GM12878 (cell line): ENCODE measurements around the gene RIMS1. TPM values are rescaled to one million over a fixed set of nuclear protein-coding genes. Genes with fewer than 3 reads are reported as not detected.

Experiments
- ATAC-seq: fragments of 200-7000 bp; cut with Tn5 transposase; 3 replicates; pipeline ENCODE4 v1.9.1; 2020; ENCODE audit warnings: mild to moderate bottlenecking, moderate library complexity
- BruUV-seq: library from RNA; stranded (reverse); fragments of 400-500 nt; replicated peaks from 2 replicates; lab custom pipeline; 2021; lab: Mats Ljungman, UMichigan
- CTCF ChIA-PET: fragments of 300-600 bp; sonication (Branson Sonifier 250); formaldehyde crosslinking; extraction: SDS; loops from one replicate; lab custom pipeline; 2021; ENCODE audit warnings: inconsistent platforms; lab: Yijun Ruan, JAX
- POLR2A ChIA-PET: fragments of 350-600 bp; formaldehyde crosslinking; extraction: SDS; loops from one replicate; lab custom pipeline; 2021; ENCODE audit warnings: inconsistent platforms; lab: Charles Lee
- RAD21 ChIA-PET: fragments of 300-600 bp; sonication (Branson Sonifier 250); formaldehyde crosslinking; loops from one replicate; lab custom pipeline; 2023; ENCODE audit warnings: antibody characterized with exemption; ENCODE audit not compliant: unreplicated experiment; lab: Charles Lee
- SMC1A ChIA-PET: fragments of 300-600 bp; sonication (Branson Sonifier 250); formaldehyde crosslinking; loops from one replicate; lab custom pipeline; 2023; ENCODE audit not compliant: unreplicated experiment, uncharacterized antibody; lab: Charles Lee
- DNase-seq: peaks from one replicate; pipeline ENCODE4 v3.0.0-alpha.2; 2011; ENCODE audit warnings: low read depth, low spot score
- FAIRE-seq: peaks from 3 replicates; lab custom pipeline; 2011; peaks lifted over from hg19 to GRCh38; lab: Jason Lieb, UNC
- H2AFZ ChIP-seq: 2 replicates; pipeline ENCODE4 v1.6.0; 2011; ENCODE audit warnings: low read depth, low read length, control low read depth; ENCODE audit not compliant: control insufficient read depth
- H3K27ac ChIP-seq: 2 replicates; pipeline ENCODE4 v1.5.1; 2011; ENCODE audit warnings: control low read depth; ENCODE audit not compliant: control insufficient read depth, insufficient read depth
- H3K27me3 ChIP-seq, 2 experiments: replicated peaks in 1 of 2; 2 replicates each; pipeline versions ENCODE4 v1.6.0 to v1.6.1; 2011; ENCODE audit warnings: low read length in 1 of 2; ENCODE audit not compliant: control insufficient read depth in 2 of 2, insufficient read depth in 2 of 2
- H3K36me3 ChIP-seq, 2 experiments: 2 replicates each; pipeline ENCODE4 v1.5.1; 2011; ENCODE audit warnings: low read length in 1 of 2; ENCODE audit not compliant: control insufficient read depth in 2 of 2, insufficient read depth in 2 of 2
- H3K4me1 ChIP-seq: 2 replicates; pipeline ENCODE4 v1.6.1; 2011; ENCODE audit warnings: mild to moderate bottlenecking, low read length, moderate library complexity, mixed read lengths; ENCODE audit not compliant: control insufficient read depth, insufficient read depth
- H3K4me2 ChIP-seq: 2 replicates; pipeline ENCODE4 v1.6.0; 2011; ENCODE audit warnings: control low read depth; ENCODE audit not compliant: control insufficient read depth, insufficient read depth
- H3K4me3 ChIP-seq: fragments of 200-600 bp; sonication (generic); 2 replicates; pipeline ENCODE4 v1.5.1; 2016
- H3K79me2 ChIP-seq: 2 replicates; pipeline ENCODE4 v1.6.0; 2011; ENCODE audit warnings: low read length; ENCODE audit not compliant: control insufficient read depth, insufficient read depth
- H3K9ac ChIP-seq: 2 replicates; pipeline ENCODE4 v1.8.0; 2011; ENCODE audit warnings: low read length, control low read depth, mixed read lengths; ENCODE audit not compliant: control insufficient read depth, insufficient read depth
- H3K9me3 ChIP-seq: replicated peaks from 3 replicates; pipeline ENCODE4 v1.5.1; 2011; ENCODE audit warnings: mild to moderate bottlenecking, low read length; ENCODE audit not compliant: control insufficient read depth, insufficient read depth
- H4K20me1 ChIP-seq: 2 replicates; pipeline ENCODE4 v1.6.0; 2011; ENCODE audit not compliant: control insufficient read depth, insufficient read depth
- BCLAF1 ChIP-seq: fragments of 450-650 bp; IDR thresholded peaks from 2 replicates; pipeline ENCODE4 v1.6.1; 2017; ENCODE audit warnings: antibody characterized with exemption, mild to moderate bottlenecking, moderate library complexity
- E4F1 ChIP-seq: fragments of 450-650 bp; IDR thresholded peaks from 2 replicates; pipeline ENCODE4 v1.6.1; 2018; ENCODE audit warnings: borderline replicate concordance, mild to moderate bottlenecking; ENCODE audit not compliant: partially characterized antibody
- HSF1 ChIP-seq: fragments of 150-350 bp; IDR thresholded peaks from 2 replicates; pipeline ENCODE4 v1.6.1; 2014; ENCODE audit warnings: mild to moderate bottlenecking, low read depth, low read length
- MEF2B ChIP-seq: fragments of 450-650 bp; IDR thresholded peaks from 2 replicates; pipeline ENCODE4 v1.6.1; 2018; ENCODE audit warnings: mild to moderate bottlenecking, moderate library complexity; ENCODE audit not compliant: partially characterized antibody, poor library complexity, severe bottlenecking
- MYC ChIP-seq: IDR thresholded peaks from 2 replicates; pipeline ENCODE4 v1.6.1; 2011; ENCODE audit warnings: mild to moderate bottlenecking, low read length, moderate library complexity, inconsistent platforms; ENCODE audit not compliant: insufficient read depth, insufficient replicate concordance, insufficient read length, severe bottlenecking
- NBN ChIP-seq: fragments of 450-650 bp; IDR thresholded peaks from 2 replicates; pipeline ENCODE4 v1.6.1; 2016
- NR2C1 ChIP-seq: fragments of 450-650 bp; IDR thresholded peaks from 2 replicates; pipeline ENCODE4 v1.6.1; 2017; ENCODE audit warnings: antibody characterized with exemption, mild to moderate bottlenecking, moderate library complexity
- TAF1 ChIP-seq: IDR thresholded peaks from 2 replicates; pipeline ENCODE4 v1.6.1; 2011; ENCODE audit warnings: mild to moderate bottlenecking, low read depth, low read length, borderline replicate concordance
- WGBS: methylation state at CpG from one replicate; pipeline ENCODE4 v1.1.6; 2016; ENCODE audit warnings: low lambda C conversion rate; ENCODE audit not compliant: insufficient replicate concordance, insufficient coverage; ENCODE audit errors: missing lambda C conversion rate; 5-methylcytosine and 5-hydroxymethylcytosine counted together
- in situ Hi-C: fragments of 300-500 bp; cut with MboI; formaldehyde crosslinking; loops from 9 replicates; pipeline ENCODE4 v1.14.3; 2018; ENCODE audit warnings: mixed read lengths
- intact Hi-C: fragments of 100-400 bp; cut with micrococcal nuclease; formaldehyde crosslinking; loops from one replicate; pipeline ENCODE4 v1.14.2; 2022; ENCODE audit not compliant: unreplicated experiment
- polyA plus RNA-seq, 11 experiments: library from polyadenylated mRNA; depleted of rRNA in 4 of 11; unstranded in 6 of 11; stranded (reverse) in 5 of 11; fragments of >200 nt; fragmentation: Nextera tagmentation in 4 of 11; fragmentation: Illumina TruSeq in 1 of 11; extraction: Ambion mirVana in 4 of 11; extraction: Trizol in 1 of 11; gene quantifications; 1 replicate in 1 of 11; 2 replicates in 10 of 11; pipeline versions ENCODE4 v1.2.1 to v1.2.3, GENCODE V29; 2011 to 2016; ENCODE audit warnings: inconsistent platforms in 2 of 11, missing spikeins in 2 of 11, low read depth in 1 of 11
- total RNA-seq, 4 experiments: library from RNA; depleted of rRNA in 3 of 4; stranded (reverse); fragments of >200 nt in 3 of 4; fragmentation: Illumina TruSeq in 1 of 4; extraction: Trizol in 1 of 4; gene quantifications; 2 replicates each; pipeline versions ENCODE4 v1.2.1 to v1.2.3, GENCODE V29; 2013 to 2021

Gene RIMS1
- total and polyA plus RNA-seq, 10 of the 15 experiments (the other 5 are each of a cell fraction or from before 2014, with no cell fraction given): 0.05 to 0.76 (median 0.23) TPM

GRCh38 chr6:72149715-72150114 is 263.4 kb downstream of the RIMS1 start:
- CTCF ChIA-PET: no interaction called here
- no peak overlapping the region for H3K27ac ChIP-seq
- POLR2A ChIA-PET: no interaction called here
- H3K4me1 ChIP-seq: no peaks in the 10 kb centered on the region
- SMC1A ChIA-PET: no interaction called here
- H3K4me3 ChIP-seq: no peak overlapping the region
- no peak overlapping the region for H2AFZ ChIP-seq
- TF ChIP-seq NR2C1 (no peak), MYC (no peak), E4F1 (no peak), TAF1 (no peak), BCLAF1 (no peak), HSF1 (no peak), MEF2B (no peak), NBN (no peak)
- TF ChIP-seq, all 136 proteins: peak for 0
- intact Hi-C loops (no loop called here), in situ Hi-C loops (no loop called here)
- 0% methylated on average over 3 of the region's 3 CpGs for WGBS
- Histone ChIP-seq H3K9ac (no peak overlapping the region), H3K9me3 (no peaks in the 10 kb centered on the region; the same call in 1 of the 3 replicates), H4K20me1 (no peaks in the 10 kb centered on the region), H3K79me2 (no peaks in the 10 kb centered on the region), H3K27me3 (no peaks in the 10 kb centered on the region), H3K4me2 (no peak overlapping the region), H3K36me3 (no peaks in the 10 kb centered on the region)
- DNase-seq: no peak
- BruUV-seq: no TSS peak
- no peak for FAIRE-seq
- no peak for ATAC-seq
- RAD21 ChIA-PET: no interaction called here
